Vagina (tissue), 2 donors: ENCODE measurements around the gene RNF224.
A peak's percentile ranks its signal among the peaks of the same experiment; 100 is the strongest.

Source experiments
- POLR2AphosphoS5 ChIP-seq, 2 donors: sonication (generic); formaldehyde crosslinking; IDR thresholded peaks; one replicate each; pipeline ENCODE4 v1.9.0; 2017; ENCODE audit warnings: antibody characterized with exemption in 2 of 2, mild to moderate bottlenecking in 2 of 2, low read depth in 1 of 2; ENCODE audit not compliant: insufficient read depth in 1 of 2
- TF ChIP-seq, protein P1 (sequence below), 3 experiments: fragments of 450-650 bp in 2 of 3; fragments of 200-600 bp in 1 of 3; sonication (generic) in 1 of 3; IDR thresholded peaks; one replicate each; pipeline ENCODE4 v1.5.1; 2017 to 2019; ENCODE audit warnings: antibody characterized with exemption in 3 of 3, mild to moderate bottlenecking in 2 of 3, moderate library complexity in 2 of 3

GRCh38 chr9:137200311-137201204, 26.7 kb upstream of the RNF224 start, which contains the start of gene TPRN:
- TF ChIP-seq, protein P1, sequence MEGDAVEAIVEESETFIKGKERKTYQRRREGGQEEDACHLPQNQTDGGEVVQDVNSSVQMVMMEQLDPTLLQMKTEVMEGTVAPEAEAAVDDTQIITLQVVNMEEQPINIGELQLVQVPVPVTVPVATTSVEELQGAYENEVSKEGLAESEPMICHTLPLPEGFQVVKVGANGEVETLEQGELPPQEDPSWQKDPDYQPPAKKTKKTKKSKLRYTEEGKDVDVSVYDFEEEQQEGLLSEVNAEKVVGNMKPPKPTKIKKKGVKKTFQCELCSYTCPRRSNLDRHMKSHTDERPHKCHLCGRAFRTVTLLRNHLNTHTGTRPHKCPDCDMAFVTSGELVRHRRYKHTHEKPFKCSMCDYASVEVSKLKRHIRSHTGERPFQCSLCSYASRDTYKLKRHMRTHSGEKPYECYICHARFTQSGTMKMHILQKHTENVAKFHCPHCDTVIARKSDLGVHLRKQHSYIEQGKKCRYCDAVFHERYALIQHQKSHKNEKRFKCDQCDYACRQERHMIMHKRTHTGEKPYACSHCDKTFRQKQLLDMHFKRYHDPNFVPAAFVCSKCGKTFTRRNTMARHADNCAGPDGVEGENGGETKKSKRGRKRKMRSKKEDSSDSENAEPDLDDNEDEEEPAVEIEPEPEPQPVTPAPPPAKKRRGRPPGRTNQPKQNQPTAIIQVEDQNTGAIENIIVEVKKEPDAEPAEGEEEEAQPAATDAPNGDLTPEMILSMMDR (IDR thresholded peaks at IDR 0.05): no peak
- peak; percentile 73 to 86 for TF ChIP-seq POLR2AphosphoS5 (IDR thresholded peaks at IDR 0.05; ENCODE audit: insufficient read depth in 1 of 2, low read depth in 1 of 2)
